HG03460 (cell line): ENCODE measurements around the gene PTK7.

ENCODE experiments used
- ATAC-seq: cut with Tn5 transposase; IDR thresholded peaks from one replicate; pipeline ENCODE4 v1.9.1; 2021; ENCODE audit not compliant: unreplicated experiment

PTK7 gene

GRCh38 chr6:43086022-43086658 lies 10.0 kb downstream of the PTK7 start:
- peak; percentile 64 for ATAC-seq

DNA sequence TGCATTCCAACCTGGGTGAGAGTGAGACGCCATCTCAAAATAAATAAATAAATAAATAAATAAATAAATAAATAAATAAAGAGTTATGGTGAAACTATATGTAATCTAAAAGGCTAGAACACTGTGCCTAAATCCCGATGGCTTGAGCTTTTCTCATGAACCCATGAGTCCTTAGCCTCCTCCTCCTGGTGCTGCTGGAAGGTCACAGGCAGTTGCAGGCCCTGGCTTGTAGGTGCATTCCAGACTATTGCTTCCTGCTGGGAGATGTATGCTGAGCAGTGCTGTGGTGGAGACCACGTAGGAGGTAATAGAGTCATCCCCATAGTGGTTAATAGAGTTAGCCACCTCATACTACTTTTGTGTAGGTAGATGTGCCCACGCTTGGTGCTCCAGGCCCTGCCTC lies 12.5 kb downstream of the PTK7 start:
- no peak for ATAC-seq

GRCh38 chr6:43089467-43089866 lies 13.4 kb downstream of the PTK7 start:
- ATAC-seq: no peak

GRCh38 chr6:43089874-43090558 lies 13.9 kb downstream of the PTK7 start:
- no peak for ATAC-seq

DNA sequence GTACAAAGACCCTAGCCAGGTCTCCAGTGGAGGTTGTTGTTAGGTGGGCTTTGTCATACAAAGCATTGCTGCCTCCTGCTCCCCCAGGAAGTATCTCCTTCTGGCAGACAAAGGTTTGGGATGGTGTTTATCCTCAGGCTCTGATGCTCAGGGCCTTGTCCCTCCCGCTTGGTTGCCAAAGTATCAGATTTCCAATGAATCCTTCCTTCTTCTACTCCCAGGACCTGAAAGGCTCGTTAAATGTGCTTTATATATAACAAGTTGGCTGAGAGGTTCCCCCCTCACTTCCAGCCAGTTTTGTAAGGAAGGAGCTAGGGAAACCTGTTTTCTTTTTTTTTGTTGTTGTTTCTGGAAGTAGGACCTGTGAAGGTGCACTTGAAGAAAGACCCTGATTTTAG lies 14.4 kb downstream of the PTK7 start:
- no peak for ATAC-seq

DNA sequence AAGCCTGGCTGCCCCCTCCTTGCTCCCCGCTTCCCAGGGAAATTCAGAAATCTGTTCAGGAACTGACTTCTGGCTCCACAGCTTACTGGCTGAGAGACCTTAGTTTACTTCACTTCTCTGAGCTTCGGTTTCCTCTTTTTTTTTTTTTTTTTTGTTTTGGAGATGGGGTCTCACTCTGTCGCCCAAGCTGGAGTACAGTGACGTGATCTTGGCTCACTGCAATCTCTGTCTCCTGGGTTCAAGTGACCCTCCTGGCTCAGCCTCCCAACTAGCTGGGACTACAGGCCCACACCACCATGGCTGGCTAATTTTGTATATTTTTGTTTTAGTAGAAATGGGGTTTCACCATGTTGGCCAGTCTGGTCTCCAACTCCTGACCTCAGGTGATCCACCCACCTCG lies 14.9 kb downstream of the PTK7 start:
- ATAC-seq: no peak

DNA sequence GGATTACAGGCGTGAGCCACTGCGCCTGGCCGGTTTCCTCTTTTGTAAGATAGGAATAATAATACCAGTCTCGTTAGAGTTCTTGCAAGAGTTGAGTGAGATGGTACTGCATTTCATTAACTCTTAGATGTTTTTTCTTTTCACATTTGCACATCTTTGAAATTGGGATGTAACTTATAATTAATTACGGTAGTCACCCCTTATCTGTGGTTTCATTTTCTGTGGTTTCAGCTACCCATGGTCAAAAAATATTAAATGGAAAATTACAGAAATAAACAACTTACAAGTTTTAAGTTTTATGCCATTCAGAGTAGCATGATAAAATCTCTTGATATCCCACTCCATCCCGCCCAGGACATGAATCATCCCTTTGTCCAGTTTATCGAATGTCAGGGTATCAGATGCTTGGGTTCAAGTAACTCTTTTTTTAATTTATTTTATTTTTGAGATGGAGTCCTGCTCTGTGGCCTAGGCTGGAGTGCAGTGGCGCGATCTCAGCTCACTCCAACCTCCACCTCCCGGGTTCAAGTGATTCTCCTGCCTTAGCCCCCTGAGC lies 15.4 kb downstream of the PTK7 start:
- ATAC-seq: no peak

DNA sequence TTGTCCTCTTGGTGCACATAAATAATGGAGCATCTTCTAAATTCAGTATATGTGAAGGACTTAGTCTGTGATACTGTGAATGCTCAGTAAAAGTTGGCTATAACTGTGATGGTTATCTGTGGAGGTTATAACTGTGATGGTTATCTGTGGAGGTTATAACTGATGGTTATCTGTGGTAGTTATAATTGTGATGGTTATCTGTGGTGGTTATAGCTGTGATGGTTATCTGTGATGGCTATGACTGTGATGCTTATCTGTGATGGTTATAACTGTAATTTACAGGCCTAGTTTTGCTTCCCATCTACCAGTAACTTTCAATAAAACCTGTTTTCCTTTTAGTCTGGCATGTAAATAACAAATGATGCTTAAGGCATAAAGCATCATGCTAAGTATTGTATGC lies 16.5 kb downstream of the PTK7 start:
- no peak for ATAC-seq

DNA sequence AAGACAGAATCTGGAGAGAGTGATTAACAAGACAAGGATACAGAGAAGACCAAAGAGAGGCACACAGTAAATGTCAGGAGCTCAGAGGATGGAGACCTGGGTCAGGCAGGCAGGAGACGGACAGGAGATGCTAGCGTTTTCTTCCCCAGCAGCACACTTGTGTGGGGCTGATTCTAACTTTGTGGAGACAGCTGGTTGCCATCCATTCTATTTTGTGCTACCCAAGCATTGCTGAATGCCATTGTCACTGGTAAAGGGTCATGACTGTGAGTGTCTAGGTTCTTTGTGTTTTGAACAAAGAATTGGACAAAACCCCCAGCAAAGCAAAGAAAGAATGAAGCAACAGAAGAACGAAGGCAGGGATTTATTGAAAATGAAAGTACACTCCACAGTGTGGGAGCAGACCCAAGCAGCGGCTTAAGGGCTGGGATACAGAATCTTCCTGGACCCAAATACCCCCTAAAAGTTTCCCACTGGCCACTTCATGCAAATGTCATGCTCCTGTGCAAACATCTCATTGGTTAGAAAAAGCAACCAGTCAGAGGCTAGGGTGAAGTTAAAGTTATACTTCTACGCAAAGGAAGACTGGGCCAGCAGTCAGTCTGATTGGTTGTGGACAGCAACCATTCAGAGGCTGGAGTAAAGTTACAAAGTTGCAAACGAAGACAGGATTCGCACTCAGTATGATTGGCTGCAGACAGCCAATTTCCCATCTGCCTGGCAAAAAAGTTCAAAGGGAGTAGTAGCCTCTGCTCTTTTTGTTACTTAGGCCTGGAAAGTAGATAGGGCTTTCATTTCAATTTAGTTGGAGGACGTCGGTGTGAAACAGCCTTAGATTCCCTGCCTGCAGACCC lies 17.5 kb downstream of the PTK7 start:
- no peak for ATAC-seq

DNA sequence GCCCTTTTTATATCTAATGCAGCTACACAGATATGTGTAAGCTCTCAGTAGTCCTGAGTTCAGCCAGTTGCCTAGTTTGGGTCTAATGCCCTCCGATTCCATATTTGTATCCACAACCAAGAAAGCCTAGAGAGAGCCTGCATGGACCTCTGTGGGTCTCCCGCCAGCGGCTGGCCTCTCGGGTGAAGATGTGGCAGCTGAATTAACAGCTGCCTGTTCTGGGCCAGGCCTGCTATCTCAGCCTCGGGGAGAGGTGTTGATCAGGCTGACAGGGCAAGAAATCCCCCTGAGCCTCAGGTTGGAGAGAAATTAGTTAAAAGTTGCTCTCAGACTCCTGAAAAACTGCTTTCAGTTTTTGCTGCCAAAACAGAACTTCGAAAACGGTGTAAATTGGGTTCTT lies 19.8 kb downstream of the PTK7 start:
- no peak for ATAC-seq

GRCh38 chr6:43096451-43097097 lies 20.5 kb downstream of the PTK7 start:
- ATAC-seq: no peak

- ATAC-seq: no peak
These were observed 21.0 kb downstream of the PTK7 start for GRCh38 chr6:43097098-43097489.

GRCh38 chr6:43097502-43097901 lies 21.4 kb downstream of the PTK7 start:
- ATAC-seq: no peak

DNA sequence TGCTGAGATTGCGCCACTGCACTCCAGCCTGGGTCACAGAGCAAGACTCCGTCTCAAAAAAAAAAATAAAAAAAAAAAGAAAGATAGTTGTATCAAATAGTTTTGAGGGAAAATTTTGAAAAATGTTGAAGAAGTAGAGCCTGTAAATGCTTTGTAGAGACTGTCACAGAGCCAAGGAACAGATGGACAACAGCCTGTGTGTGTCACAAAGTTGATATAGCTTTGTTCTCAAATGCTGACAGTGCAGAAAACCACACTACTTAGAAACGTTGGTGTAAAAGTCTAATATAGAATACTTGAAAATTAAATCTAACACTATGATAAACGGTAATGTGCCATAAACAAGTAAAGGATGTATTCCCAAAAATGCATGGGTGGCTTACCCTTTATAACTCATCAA lies 25.4 kb downstream of the PTK7 start:
- no peak for ATAC-seq

GRCh38 chr6:43103253-43103876 lies 27.3 kb downstream of the PTK7 start:
- ATAC-seq: no peak

- ATAC-seq: no peak
These were observed 29.6 kb downstream of the PTK7 start for GRCh38 chr6:43105538-43106222.

- no peak for ATAC-seq
These were observed 31.4 kb downstream of the PTK7 start for GRCh38 chr6:43107344-43108062.

DNA sequence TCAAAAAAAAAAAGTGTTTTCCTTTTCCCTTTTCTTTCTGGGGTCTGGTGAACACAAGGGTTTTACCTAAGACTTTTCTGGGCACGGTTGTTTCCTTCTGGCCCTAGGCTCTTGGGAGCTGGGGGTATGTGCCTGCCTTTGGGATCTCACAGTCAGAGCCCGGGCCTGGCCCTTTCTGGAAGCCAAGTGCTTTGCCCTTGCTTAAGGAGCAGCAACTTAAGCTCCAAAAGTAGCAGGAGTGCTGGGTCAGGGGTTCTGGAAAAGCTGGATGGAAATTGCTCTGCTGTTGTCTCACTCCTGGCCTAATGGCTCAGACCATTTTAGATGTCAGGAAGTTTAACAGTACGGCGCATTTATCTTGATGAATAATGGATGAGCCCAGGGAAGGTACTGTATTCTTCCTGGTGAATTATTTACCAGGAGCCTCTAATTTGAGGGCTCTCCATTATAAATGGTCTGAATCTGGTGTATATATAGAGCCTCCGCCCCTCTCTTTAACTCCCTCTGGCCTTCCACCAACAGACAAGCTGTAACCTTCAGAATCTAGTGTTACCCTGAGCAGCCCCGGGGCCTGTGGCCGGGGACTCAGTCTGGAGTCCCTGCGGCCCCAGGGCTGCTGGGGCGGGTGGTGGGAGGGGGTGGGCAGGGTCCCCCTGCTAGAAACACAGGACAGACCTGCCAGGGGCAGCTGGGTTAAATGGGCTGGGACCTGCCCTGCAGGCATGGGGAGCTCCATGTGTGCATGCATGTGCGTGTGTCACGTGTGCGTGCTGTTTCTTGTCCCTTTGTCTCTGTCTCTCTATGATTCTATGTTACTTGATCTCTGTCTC lies 37.5 kb downstream of the PTK7 start:
- no peak for ATAC-seq

DNA sequence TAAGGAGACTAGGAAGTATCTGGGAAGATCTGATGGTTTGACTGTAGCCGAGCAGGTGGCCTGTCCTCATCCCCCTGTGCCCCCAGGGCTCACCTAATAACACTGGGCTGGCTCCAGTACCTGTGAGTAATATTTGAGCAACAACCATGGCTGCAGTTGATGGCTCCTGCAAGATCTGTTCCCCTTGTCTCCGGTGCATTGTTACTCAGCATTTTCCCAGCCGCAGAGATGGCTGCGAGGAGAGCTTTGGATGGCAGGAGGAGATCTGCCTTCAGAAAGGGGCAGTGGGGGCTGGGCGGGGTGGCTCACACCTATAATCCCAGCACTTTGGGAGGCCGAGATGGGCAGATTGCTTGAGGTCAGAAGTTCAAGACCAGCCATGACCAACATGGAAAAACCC lies 39.3 kb downstream of the PTK7 start:
- ATAC-seq: no peak
